Skeletal muscle satellite cell (primary cell): ENCODE results near the gene NDFIP1.

Experiments
- H3K27me3 ChIP-seq: 2 replicates; pipeline ENCODE4 v1.7.0; 2013; ENCODE audit warnings: low read length; ENCODE audit not compliant: control insufficient read depth, insufficient read depth
- H3K36me3 ChIP-seq: 2 replicates; pipeline ENCODE4 v1.7.0; 2013; ENCODE audit warnings: mild to moderate bottlenecking, control low read depth, low read length; ENCODE audit not compliant: insufficient read depth
- H3K4me1 ChIP-seq: 2 replicates; pipeline ENCODE4 v1.7.0; 2013; ENCODE audit warnings: low read length; ENCODE audit not compliant: control insufficient read depth, insufficient read depth
- H3K4me2 ChIP-seq: 2 replicates; pipeline ENCODE4 v1.7.0; 2013; ENCODE audit warnings: mild to moderate bottlenecking, low read length
- H3K4me3 ChIP-seq: 2 replicates; pipeline ENCODE4 v1.7.0; 2013; ENCODE audit warnings: low read length
- H3K9ac ChIP-seq: 2 replicates; pipeline ENCODE4 v1.7.0; 2013; ENCODE audit warnings: mild to moderate bottlenecking, low read depth, low read length, moderate library complexity
- H3K9me3 ChIP-seq: replicated peaks from 2 replicates; pipeline ENCODE4 v1.7.0; 2013; ENCODE audit warnings: mild to moderate bottlenecking, control low read depth, low read length

The NDFIP1 gene

DNA sequence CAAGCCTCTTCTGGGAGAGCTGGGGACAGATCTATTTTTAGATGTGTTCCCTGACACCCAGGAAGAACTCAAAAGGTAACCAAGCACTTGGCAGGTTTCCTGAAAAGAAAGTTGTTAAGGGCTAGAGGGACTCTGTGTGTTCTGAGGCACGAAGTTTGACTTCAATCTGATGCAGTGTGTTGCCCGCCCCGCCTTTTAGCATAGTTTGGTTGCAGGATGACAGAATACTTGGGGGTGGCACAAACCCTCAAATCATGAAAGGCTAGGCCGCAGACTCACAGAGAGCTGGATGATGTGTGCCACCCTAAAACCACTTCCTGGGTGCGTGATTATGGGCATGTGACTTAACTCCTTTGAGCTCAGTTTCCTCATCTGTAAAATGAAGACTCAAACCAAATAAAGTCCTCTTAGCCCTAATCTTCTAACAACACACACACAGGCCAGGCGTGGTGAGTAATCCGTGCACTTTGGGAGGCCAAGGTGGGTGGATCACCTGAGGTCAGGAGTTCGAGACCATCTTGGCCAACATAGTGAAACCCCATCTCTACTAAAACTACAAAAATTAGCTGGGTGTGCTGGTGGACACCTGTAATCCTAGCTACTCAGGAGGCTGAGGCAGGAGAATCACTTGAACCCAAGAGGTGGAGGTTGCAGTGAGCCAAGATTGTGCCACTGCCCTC lies 12.8 kb upstream of the NDFIP1 start:
- Histone ChIP-seq H3K9ac (no peak overlapping the region), H3K27me3 (peaks cover 11% of the 10 kb centered on the region), H3K4me2 (no peak overlapping the region), H3K9me3 (no peaks in the 10 kb centered on the region), H3K4me3 (no peak overlapping the region), H3K4me1 (no peaks in the 10 kb centered on the region), H3K36me3 (no peaks in the 10 kb centered on the region)

DNA sequence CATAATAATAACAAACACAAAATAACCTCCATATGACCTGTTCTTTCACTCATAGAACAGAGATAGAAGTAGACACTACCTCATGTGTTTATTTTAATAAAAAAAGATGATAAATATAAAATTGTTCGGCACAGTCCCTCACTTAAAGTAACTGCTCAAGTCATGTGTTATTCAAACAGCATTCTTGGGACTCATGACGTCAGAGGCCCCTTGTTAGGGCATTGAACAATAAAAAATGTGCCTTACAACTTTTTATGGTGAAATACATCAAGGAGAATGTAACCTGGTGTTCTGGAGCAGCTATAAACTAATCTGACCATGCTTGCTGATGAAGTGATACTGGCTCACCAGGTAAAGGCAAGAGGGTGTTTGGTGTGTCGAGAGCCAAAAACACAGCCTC lies 12.2 kb upstream of the NDFIP1 start:
- Histone ChIP-seq H3K27me3 (peaks cover 11% of the 10 kb centered on the region), H3K4me3 (no peak overlapping the region), H3K9ac (no peak overlapping the region), H3K36me3 (no peaks in the 10 kb centered on the region), H3K9me3 (no peaks in the 10 kb centered on the region), H3K4me2 (no peak overlapping the region), H3K4me1 (no peaks in the 10 kb centered on the region)

DNA sequence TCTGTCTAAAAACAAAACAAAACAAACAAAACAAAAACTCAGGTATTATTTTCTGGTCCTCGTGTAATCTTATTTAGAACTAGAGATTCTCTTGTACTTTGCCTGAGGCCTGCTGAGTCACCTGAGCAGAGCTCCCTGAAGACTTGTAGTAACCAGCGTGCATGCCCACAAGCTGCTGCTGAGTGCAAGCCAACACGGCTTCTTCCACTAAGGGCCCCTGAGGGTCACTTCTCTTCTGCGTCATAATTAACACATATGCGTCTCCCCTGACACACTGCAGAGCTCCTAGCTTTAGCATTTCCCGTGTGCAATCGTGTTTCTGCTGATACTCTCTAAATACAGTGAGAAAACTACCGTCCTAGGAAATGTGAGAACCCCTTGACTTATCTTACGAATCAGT lies 10.9 kb upstream of the NDFIP1 start:
- Histone ChIP-seq H3K27me3 (peaks cover 5% of the 10 kb centered on the region), H3K4me1 (no peaks in the 10 kb centered on the region), H3K4me3 (no peak overlapping the region), H3K36me3 (no peaks in the 10 kb centered on the region), H3K4me2 (no peak overlapping the region), H3K9me3 (no peaks in the 10 kb centered on the region), H3K9ac (no peak overlapping the region)

DNA sequence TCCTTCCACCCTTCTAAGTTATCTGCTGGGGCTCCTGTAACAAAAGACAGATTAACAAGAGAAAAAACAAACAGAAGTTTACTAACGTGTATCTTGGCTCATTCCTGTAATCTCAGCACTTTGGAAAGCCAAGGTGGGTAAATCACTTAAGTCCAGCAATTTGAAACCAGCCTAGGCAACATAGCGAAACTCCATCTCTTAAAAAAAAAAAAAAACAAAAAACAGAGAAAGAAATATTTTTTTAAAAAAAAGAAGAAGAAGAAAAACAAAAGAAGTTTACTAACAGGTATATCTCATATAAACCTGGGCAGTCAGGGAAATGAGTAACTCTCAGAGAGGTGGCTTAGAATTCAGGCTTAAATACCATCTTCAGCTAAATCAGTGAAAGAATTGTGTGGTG lies 10.3 kb upstream of the NDFIP1 start:
- Histone ChIP-seq H3K4me2 (no peak overlapping the region), H3K27me3 (peaks cover 5% of the 10 kb centered on the region), H3K9ac (no peak overlapping the region), H3K4me3 (no peak overlapping the region), H3K36me3 (no peaks in the 10 kb centered on the region), H3K9me3 (no peaks in the 10 kb centered on the region), H3K4me1 (no peaks in the 10 kb centered on the region)

DNA sequence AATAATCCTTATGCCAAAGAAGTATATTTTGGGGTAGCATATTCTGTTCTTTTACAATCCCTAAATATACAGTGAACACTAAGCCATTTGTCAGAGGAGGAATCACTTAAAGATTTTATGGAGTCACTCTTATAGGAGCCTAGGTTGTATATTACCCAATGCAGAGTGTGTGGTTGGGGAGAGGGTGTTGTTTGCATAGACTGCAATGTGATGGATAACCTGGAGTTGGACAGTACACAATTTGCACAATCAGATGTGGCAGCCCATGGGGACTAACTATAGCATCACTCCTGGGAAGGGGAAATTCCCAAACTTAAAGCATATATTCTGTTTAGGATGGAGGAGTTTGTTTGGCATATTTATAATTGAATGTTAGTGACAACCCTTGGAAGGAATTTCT lies 9.6 kb upstream of the NDFIP1 start:
- no peak overlapping the region for H3K4me3 ChIP-seq
- no peaks in the 10 kb centered on the region for H3K36me3 ChIP-seq
- H3K9me3 ChIP-seq, result no peaks in the 10 kb centered on the region
- no peak overlapping the region for H3K4me2 ChIP-seq
- H3K27me3 ChIP-seq, result peaks cover 5% of the 10 kb centered on the region
- H3K9ac ChIP-seq, result no peak overlapping the region
- H3K4me1 ChIP-seq, result no peaks in the 10 kb centered on the region

DNA sequence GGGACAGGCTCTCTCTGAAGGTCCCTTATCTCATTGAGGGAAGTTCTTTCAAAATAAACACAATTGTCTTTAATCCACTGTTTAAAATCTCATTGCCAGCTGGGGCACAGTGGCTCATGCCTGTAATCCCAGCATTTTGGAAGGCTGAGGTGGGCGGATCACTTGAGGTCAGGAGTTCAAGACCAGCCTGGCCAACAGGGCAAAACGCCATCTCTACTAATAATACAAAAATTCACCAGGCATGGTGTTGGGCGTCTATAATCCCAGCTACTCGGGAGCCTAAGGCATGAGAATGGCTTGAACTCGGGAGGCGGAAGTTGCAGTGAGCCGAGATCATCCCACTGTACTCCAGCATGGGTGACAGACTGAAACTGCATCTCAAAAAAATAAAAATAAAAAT lies 8.3 kb upstream of the NDFIP1 start:
- no peaks in the 10 kb centered on the region for H3K4me1 ChIP-seq
- no peaks in the 10 kb centered on the region for H3K36me3 ChIP-seq
- H3K9ac ChIP-seq, result no peak overlapping the region
- no peaks in the 10 kb centered on the region for H3K9me3 ChIP-seq
- no peak overlapping the region for H3K4me3 ChIP-seq
- peaks cover 5% of the 10 kb centered on the region for H3K27me3 ChIP-seq
- H3K4me2 ChIP-seq, result no peak overlapping the region

DNA sequence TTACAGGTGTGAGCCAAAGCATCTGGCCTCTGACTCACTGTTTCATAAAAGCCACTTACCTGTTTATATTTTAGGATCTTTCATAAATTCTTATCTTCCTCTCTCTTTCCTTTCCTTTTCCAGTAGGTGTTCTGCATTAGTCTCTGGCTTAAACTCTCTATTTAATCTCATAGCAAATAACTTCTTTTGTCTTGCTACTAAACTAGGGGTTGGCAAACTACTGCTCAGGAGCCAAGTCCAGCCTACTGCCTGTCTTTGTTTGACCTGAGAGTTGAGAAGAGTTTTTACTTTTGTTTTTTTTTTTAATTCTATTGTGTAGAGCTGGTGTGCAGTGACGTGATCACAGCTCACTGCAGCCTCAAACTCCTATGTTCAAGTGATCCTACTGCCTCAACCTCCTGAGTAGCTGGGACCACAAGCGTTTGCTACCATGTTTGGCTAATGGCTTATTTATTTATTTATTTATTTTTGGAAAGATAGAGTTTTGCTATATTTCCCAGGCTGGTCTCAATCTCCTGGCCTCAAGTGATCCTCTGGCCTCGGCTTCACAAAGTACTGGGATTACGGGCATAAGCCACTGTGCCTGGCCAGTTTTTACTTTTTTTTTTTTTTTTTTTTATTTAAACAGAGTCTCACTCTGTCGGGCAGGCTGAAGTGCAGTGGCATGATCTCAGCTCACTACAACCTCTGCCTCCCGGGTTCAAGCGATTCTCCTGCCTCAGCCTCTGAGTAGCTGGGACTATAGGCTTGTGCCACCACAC lies 5.4 kb upstream of the NDFIP1 start:
- no peak overlapping the region for H3K9ac ChIP-seq
- H3K4me1 ChIP-seq, result peaks cover 1% of the 10 kb centered on the region
- H3K9me3 ChIP-seq, result no peaks in the 10 kb centered on the region

DNA sequence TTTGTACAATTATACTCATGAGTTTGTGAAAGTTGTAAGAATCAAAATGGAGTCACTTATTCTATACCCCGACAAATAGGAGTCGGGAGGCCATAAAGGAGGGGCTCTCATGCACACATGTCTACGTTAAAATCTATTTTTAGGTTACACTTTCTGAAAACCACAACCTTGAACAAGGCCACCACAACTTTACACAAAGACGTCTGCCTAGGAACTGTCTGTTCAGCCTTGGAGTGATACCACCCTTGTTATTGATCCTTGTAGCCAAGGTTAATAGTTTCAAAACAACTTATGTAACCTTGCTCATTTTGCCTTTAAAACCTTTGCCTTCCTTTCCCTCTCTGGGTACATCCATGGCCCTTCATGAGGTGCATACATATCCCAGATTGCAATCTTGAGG lies 4.1 kb upstream of the NDFIP1 start:
- H3K4me1 ChIP-seq, result peaks cover 5% of the 10 kb centered on the region
- H3K4me2 ChIP-seq, result no peak overlapping the region
- no peaks in the 10 kb centered on the region for H3K36me3 ChIP-seq
- no peak overlapping the region for H3K4me3 ChIP-seq
- no peaks in the 10 kb centered on the region for H3K9me3 ChIP-seq
- no peaks in the 10 kb centered on the region for H3K27me3 ChIP-seq
- H3K9ac ChIP-seq, result no peak overlapping the region

More for the DNA sequence above, 5.4 kb upstream of the NDFIP1 start:
- Histone ChIP-seq H3K27me3 (peaks cover 5% of the 10 kb centered on the region), H3K36me3 (no peaks in the 10 kb centered on the region), H3K4me2 (no peak overlapping the region), H3K4me3 (no peak overlapping the region)

DNA sequence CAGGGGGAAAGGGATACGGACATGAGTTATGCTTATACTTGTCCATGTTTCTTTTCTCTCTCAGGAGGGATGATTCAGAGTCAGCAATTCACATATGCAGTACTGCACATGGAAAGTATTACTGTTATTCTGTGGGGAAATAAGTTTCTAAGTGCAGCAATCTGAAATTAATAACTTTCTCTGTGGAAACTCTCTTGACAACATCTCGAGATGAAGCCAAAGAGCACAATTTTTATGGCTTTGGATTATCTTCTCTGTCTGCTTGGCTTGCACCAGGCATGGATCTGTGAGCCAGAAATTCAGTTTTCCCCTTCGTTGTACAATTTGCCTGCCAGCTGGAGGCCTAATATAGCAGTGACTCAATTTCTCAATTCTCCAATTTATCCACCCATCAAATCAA lies 2.5 kb upstream of the NDFIP1 start:
- Histone ChIP-seq H3K27me3 (no peaks in the 10 kb centered on the region), H3K4me3 (no peak overlapping the region), H3K4me1 (peaks cover 15% of the 10 kb centered on the region), H3K36me3 (no peaks in the 10 kb centered on the region), H3K9ac (no peak overlapping the region), H3K4me2 (no peak overlapping the region), H3K9me3 (no peaks in the 10 kb centered on the region)

DNA sequence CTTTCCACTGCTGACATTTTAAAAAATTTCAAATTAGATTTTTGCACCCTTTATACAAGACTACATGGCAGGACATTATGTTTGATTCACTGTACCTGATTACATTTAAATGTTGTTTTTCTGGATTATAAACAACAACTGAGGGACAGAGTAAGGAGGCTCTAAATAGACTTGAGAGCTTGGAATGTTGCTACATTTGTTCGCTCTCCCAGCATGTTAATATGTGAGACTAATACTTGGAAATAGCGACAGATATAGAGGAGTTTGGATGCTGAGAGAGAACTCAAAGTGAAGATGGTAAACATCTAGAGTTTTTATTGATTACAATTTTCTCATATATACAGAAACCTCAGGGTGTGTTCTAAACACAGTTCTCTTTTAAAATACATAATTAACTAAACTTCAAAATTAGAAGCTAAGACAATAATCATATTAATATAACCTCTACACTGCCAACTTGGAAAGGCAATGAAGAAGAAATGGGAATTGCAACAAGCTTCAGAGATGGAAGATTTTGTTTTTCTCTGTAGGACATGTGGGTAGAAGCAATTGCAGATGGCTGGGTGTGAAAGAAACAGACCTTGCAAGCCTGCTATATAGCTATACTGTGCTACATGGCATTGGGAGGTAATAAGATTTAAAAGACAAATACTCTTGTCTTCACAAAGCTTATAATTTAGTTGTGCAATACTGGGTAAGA lies 1.4 kb upstream of the NDFIP1 start:
- Histone ChIP-seq H3K9ac (no peak overlapping the region), H3K4me3 (no peak overlapping the region), H3K4me2 (no peak overlapping the region), H3K9me3 (no peaks in the 10 kb centered on the region), H3K36me3 (no peaks in the 10 kb centered on the region), H3K4me1 (peaks cover 17% of the 10 kb centered on the region), H3K27me3 (no peaks in the 10 kb centered on the region)

DNA sequence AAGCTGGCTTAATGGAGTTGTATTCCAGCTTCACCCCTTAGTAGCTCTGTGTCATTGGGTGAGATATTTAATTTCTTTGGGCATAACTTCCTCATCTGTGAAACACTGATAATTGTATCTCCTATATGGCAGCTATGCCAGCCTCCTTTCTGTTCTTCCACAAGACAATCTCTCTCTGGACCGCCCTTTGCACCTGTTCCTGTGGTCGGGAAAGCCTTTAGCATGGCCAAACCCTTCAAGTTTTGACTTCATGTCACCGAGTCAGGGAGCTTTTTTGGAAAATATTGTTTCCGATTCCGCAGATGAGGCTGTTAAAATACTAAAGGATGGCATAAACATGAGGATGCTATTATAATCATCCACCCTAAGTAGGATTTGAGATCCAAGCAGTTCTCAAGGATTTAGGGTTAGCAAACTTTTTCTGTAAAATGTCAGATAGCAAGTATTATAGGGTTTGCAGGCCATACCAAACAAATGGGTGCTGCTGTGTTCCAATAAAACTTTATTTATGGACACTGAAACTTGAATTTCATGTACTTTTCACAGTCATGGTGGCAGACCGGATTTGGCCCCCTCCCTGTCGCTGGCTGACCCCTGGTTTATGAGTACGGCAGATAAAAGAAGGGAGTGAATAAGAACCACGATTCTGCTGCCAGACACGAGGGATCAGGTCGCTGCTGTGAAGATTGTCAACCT lies 695 bp upstream of the NDFIP1 start:
- peak overlapping the region; percentile 98 for H3K9ac ChIP-seq
- H3K4me1 ChIP-seq, result peaks cover 17% of the 10 kb centered on the region
- no peaks in the 10 kb centered on the region for H3K27me3 ChIP-seq
- H3K9me3 ChIP-seq, result no peaks in the 10 kb centered on the region
- peak overlapping the region; percentile 94 for H3K4me2 ChIP-seq
- H3K36me3 ChIP-seq, result no peaks in the 10 kb centered on the region
- peak overlapping the region; percentile 77 for H3K4me3 ChIP-seq
